22Rv1 (cell line): ENCODE results near the gene COL25A1.

Experiments used
- H3K27ac ChIP-seq: fragments of 450-650 bp; 2 replicates; pipeline ENCODE4 v1.5.1; 2017
- ZFX ChIP-seq: fragments of 450-650 bp; IDR thresholded peaks from 2 replicates; pipeline ENCODE4 v1.6.1; 2017; ENCODE audit warnings: antibody characterized with exemption, borderline replicate concordance
- TF ChIP-seq, protein P1 (sequence below): fragments of 450-650 bp; IDR thresholded peaks from 2 replicates; pipeline ENCODE4 v1.5.1; 2017; ENCODE audit warnings: mild to moderate bottlenecking

Gene COL25A1

DNA sequence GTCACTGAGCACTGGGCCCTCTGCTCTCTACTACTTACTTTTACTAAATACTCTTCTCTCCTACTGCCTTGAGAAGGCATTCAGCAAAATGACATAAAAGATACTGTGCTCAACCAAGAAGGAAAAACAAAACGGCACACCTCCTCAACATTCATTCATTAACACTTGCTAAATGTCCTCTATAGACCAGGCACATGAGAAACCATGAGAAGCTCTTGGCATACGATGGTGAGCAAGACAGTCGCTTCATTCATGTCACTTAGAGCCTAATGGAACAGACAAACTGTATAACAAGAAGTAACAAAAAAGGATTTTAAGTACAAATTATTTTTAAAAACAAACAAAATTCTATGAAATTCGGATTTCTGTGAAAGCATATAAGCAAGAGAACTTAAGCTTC, 38.7 kb downstream of the COL25A1 start:
- no peak overlapping the region for H3K27ac ChIP-seq
- TF ChIP-seq, protein P1, sequence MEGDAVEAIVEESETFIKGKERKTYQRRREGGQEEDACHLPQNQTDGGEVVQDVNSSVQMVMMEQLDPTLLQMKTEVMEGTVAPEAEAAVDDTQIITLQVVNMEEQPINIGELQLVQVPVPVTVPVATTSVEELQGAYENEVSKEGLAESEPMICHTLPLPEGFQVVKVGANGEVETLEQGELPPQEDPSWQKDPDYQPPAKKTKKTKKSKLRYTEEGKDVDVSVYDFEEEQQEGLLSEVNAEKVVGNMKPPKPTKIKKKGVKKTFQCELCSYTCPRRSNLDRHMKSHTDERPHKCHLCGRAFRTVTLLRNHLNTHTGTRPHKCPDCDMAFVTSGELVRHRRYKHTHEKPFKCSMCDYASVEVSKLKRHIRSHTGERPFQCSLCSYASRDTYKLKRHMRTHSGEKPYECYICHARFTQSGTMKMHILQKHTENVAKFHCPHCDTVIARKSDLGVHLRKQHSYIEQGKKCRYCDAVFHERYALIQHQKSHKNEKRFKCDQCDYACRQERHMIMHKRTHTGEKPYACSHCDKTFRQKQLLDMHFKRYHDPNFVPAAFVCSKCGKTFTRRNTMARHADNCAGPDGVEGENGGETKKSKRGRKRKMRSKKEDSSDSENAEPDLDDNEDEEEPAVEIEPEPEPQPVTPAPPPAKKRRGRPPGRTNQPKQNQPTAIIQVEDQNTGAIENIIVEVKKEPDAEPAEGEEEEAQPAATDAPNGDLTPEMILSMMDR = no peak
- TF ChIP-seq ZFX = no peak

DNA sequence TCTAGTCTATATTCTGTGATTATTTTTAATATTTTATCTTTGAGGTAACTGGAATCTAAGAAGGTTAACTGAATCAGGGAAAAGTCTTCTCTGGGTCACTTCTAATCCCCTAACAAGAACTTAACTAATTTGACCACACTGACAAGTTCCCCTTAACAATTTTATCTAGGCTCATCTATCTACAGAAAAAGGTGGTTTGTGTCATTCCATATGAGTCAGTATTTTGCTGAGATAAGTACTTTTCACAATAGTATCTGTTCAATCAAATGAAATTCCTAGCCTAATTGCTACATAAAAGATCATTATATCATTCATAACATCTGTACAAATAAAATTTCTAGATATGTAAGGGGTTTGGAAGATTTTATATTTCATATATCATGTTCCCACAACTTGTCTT, 45.6 kb downstream of the COL25A1 start:
- no peak overlapping the region for H3K27ac ChIP-seq
- TF ChIP-seq, protein P1 = no peak
- TF ChIP-seq ZFX = no peak

DNA sequence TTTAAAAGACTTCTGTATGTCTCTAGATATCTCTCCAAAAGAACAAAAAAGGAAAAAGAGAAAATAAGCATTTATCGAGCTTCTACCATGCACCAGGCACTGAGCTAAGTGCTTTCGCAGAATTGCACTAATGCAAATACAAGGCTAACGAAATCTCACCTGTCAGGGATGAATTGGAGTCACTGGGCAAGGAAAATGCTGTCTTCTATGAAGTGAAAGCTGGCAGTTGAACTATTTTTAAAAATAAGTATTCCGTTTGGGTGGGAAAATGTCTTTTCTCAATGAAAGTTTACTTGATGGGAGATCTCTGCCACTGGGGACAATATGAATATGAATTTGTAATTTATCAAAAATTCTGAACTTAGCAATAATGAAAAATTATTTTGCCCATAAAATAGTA, 47.6 kb downstream of the COL25A1 start:
- TF ChIP-seq, protein P1 = no peak
- H3K27ac ChIP-seq = no peak overlapping the region

DNA sequence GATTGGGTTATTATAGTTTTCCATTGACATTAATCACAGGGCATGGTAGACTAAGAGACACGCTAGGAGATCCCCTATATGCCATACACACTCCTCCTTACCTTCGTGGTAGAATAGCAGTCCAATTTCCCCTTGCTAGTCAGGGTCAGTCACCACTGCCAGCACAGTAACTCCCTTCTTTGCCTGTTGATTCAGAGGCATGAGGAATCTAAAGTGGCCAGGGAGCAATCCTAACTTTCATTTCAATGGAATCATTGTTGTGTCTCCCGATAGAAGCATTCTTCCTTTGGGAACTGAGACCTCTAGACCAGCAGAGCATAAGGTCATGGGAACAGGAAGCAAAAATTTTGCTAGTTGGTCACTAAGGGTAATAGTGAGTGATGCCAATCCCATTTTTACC, 51.1 kb downstream of the COL25A1 start:
- TF ChIP-seq, protein P1 = no peak
- no peak for TF ChIP-seq ZFX

DNA sequence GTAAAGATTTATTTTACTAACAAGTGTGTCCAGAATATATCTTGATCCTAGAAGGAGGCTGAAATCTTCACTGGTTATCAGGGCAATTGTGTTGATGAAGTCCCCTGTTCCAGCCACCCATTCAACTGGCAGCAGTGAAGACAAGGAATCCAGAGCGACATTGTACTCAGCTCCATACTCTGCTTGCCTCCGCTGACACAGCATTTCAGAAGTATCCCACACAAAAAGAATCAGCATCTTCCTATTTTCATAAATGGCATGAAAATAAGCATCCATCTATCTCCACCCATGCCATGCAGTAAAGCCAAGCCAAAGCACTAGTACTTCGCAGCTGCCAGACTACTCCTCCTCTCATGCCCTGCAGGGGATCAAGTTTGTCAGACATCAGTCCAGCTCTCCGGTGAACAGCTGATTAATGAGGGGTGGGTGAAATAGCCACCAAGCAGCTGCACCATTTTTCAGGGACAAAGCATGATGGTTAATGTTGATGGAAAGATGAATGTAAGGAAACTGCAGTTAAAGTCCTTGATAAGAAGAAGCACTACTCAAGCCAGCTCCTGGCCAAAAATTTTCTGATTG, 54.0 kb downstream of the COL25A1 start:
- no peak overlapping the region for H3K27ac ChIP-seq
- no peak for TF ChIP-seq ZFX
- TF ChIP-seq, protein P1 = no peak

More for the DNA sequence above, 51.1 kb downstream of the COL25A1 start:
- no peak overlapping the region for H3K27ac ChIP-seq

DNA sequence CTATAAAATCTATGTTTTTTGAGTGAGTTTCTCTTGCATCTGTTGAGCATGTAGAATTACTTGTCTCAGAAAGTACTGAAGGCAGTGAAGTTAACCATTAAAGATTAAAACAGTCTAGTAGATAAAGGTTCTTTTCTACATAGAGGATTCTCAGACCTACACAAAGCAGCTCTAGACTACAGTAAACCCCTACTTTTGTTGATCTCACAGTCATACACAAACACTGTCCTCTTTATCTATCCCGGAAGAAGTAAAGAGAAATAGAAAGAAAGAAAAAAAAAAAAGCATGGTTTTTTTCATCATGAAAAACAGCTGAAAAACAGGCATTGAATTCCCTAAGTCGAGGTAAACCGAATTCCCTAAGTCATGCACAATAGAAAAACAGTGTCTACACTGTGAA, 58.6 kb downstream of the COL25A1 start:
- TF ChIP-seq, protein P1 = no peak
- no peak for TF ChIP-seq ZFX

DNA sequence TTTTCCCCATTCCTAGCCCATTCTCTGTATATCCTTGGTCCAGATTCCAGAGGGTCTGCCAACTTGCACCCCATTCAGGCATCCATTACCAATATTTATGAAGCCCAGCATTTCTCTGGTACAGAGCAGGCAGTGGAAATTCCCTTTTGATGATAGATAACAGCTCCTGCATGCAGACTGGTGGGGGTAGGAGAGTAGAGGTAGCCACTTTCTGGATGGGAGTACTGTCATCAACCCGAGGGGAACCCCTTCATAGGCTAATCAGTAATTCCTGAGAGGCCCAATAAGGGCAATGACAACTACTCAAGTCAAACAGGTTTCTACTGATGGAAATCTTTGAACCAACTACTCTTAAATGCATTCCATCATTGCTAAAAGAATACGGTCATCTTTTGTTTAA, 63.7 kb downstream of the COL25A1 start:
- H3K27ac ChIP-seq = no peak overlapping the region
- TF ChIP-seq ZFX = no peak
- TF ChIP-seq, protein P1 = no peak

More for the DNA sequence above, 58.6 kb downstream of the COL25A1 start:
- H3K27ac ChIP-seq = no peak overlapping the region
